Measurements from ENCODE around the gene GGCX.
"Not testable (repeated sequence)": the region's sequence is repeated elsewhere in the genome, so short reads cannot be mapped to it uniquely, and the experiment has no call there.

The GGCX gene

GRCh38 chr2:85561280-85562212 lies at the start of gene GGCX:
Gene GGCX, minus strand, starts transcription at chr2:85561493. Its CDS starts 65 bp downstream, at chr2:85561428.
- DNase-seq (ENCODE audit: low read depth in 2 of 2), result peak; percentile 93

- DNase-seq (ENCODE audit: low read depth in 2 of 2), result no peak
Observed at GRCh38 chr2:85607268-85608215, 46.2 kb upstream of the GGCX start.

GRCh38 chr2:85606116-85606455 lies 44.8 kb upstream of the GGCX start:
- no peak for DNase-seq (ENCODE audit: low read depth in 2 of 2)

- DNase-seq (ENCODE audit: low read depth in 2 of 2), result no peak
Observed at GRCh38 chr2:85605406-85606115, 44.3 kb upstream of the GGCX start.

GRCh38 chr2:85604568-85605339 lies 43.5 kb upstream of the GGCX start:
- DNase-seq (ENCODE audit: low read depth in 2 of 2), result no peak

GRCh38 chr2:85604133-85604444 lies 42.8 kb upstream of the GGCX start:
- DNase-seq (ENCODE audit: low read depth in 2 of 2), result not testable (repeated sequence)

GRCh38 chr2:85602476-85603234 lies 41.4 kb upstream of the GGCX start, which contains the start of gene TMEM150A:
Gene TMEM150A, minus strand, starts transcription at chr2:85602698. Its CDS starts 750 bp downstream, at chr2:85601948.
- DNase-seq (ENCODE audit: low read depth in 2 of 2), result peak; percentile 76 to 82

- DNase-seq (ENCODE audit: low read depth in 2 of 2), result no peak
Observed at GRCh38 chr2:85601771-85602475, 40.6 kb upstream of the GGCX start.

GRCh38 chr2:85600951-85601770 lies 39.9 kb upstream of the GGCX start:
- DNase-seq (ENCODE audit: low read depth in 2 of 2), result no peak

- DNase-seq (ENCODE audit: low read depth in 2 of 2), result no peak
Observed at GRCh38 chr2:85600235-85600575, 38.9 kb upstream of the GGCX start.

GRCh38 chr2:85599468-85600234 lies 38.4 kb upstream of the GGCX start:
- DNase-seq (ENCODE audit: low read depth in 2 of 2), result no peak

- DNase-seq (ENCODE audit: low read depth in 2 of 2), result no peak
Observed at GRCh38 chr2:85598594-85599340, 37.5 kb upstream of the GGCX start.

GRCh38 chr2:85597241-85597640 lies 35.9 kb upstream of the GGCX start:
- no peak for DNase-seq (ENCODE audit: low read depth in 2 of 2)

- DNase-seq (ENCODE audit: low read depth in 2 of 2), result no peak
Observed at GRCh38 chr2:85596486-85597143, 35.3 kb upstream of the GGCX start.

GRCh38 chr2:85596026-85596333 lies 34.7 kb upstream of the GGCX start:
- DNase-seq (ENCODE audit: low read depth in 2 of 2), result no peak

GRCh38 chr2:85595301-85596025 lies 34.2 kb upstream of the GGCX start, which contains the start of gene RNF181:
Gene RNF181, plus strand, starts transcription at chr2:85595745. Its CDS starts 19 bp downstream, at chr2:85595764.
- peak; percentile 81 to 85 for DNase-seq (ENCODE audit: low read depth in 2 of 2)

All from stimulated activated CD4-positive, alpha-beta T cell treated with anti-CD3 and anti-CD28 coated beads, Interleukin-12 subunit alpha, Interleukin-12 subunit beta, amount 100 ng/mL, for 24 hours (primary cell).